Activated naive CD4-positive, alpha-beta T cell treated with anti-CD3 and anti-CD28 coated beads for 36 hours (primary cell): ENCODE results near the gene DSCAM. TPM values are rescaled to one million over a fixed set of nuclear protein-coding genes. Genes with fewer than 3 reads are reported as not detected.

Experiments used
- CTCF ChIA-PET: fragments of 350-600 bp; sonication (Branson Sonifier 250); formaldehyde crosslinking; loops from one replicate; lab custom pipeline; 2021; ENCODE audit warnings: antibody characterized with exemption; lab: Charles Lee
- DNase-seq: peaks from one replicate; pipeline ENCODE4 v3.0.0-alpha.2; 2020
- H3K27ac Mint-ChIP-seq: one replicate; pipeline ENCODE4 v1.8.0; 2021; ENCODE audit warnings: mild to moderate bottlenecking, mixed read lengths
- H3K27me3 Mint-ChIP-seq: one replicate; pipeline ENCODE4 v1.8.0; 2021; ENCODE audit warnings: low read depth, mixed read lengths
- H3K36me3 Mint-ChIP-seq: one replicate; pipeline ENCODE4 v1.8.0; 2021; ENCODE audit warnings: low read depth, mixed read lengths
- H3K4me1 Mint-ChIP-seq: one replicate; pipeline ENCODE4 v1.8.0; 2021; ENCODE audit warnings: low read depth, mixed read lengths
- H3K4me3 Mint-ChIP-seq: one replicate; pipeline ENCODE4 v1.8.0; 2021; ENCODE audit warnings: mild to moderate bottlenecking, moderate library complexity, mixed read lengths
- H3K9me3 Mint-ChIP-seq: one replicate; pipeline ENCODE4 v1.8.0; 2021; ENCODE audit warnings: mixed read lengths
- intact Hi-C: fragments of 100-400 bp; cut with micrococcal nuclease; formaldehyde crosslinking; loops from one replicate; pipeline ENCODE4 v1.15.1; 2023
- total RNA-seq, 2 experiments: library from RNA; stranded (reverse); gene quantifications; one replicate each; pipeline ENCODE4 v1.2.3, GENCODE V29; 2021

The DSCAM gene
- total RNA-seq, 2 experiments from 2014 or later: not detected

DNA sequence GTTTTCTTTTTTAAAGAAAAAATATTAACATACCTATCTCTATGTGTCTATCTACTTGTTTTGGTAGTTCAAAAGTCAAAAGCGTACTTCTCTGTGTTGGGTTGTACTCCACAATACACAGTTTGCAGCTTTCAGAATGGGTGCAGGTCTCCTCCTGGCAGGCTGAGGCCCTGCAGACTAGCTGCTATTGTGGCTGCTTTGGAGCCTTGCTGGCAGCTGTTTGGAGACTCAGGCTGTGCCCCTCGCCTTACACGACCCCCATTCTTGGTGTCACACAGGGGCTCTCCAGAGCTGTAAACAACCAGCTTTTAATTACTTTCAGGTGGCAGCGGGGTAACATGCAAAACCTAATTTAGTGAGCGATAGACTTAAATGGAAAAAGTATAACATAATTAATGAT, 160.4 kb downstream of the DSCAM start:
- Mint-ChIP-seq H3K9me3 (peaks cover 2% of the 10 kb centered on the region), H3K36me3 (no peaks in the 10 kb centered on the region), H3K27me3 (peaks cover 6% of the 10 kb centered on the region), H3K4me1 (no peaks in the 10 kb centered on the region), H3K27ac (no peak overlapping the region), H3K4me3 (no peak overlapping the region)
- CTCF ChIA-PET: no interaction called here
- DNase-seq: no peak
- intact Hi-C loops: no loop called here

DNA sequence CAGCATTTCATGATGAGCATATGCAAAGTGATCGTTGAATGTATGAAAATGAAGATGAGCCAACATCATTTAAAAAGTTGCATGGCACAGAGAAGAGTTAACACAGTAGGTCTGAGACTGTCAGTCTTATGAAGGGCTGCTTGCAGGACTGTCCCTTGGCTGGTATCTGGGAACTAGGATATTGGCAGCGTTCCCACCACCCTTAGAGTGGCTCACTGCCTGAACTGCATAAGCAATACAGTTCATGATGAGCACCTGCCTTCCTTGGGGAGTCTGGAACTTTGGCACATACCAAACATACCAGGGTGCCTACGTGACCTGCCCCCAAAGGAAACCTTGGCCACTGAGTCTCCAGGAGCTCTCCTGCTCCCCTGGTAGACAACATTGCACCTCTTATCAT, 161.8 kb downstream of the DSCAM start:
- Mint-ChIP-seq H3K36me3 (no peaks in the 10 kb centered on the region), H3K4me3 (no peak overlapping the region), H3K27me3 (peaks cover 3% of the 10 kb centered on the region), H3K27ac (no peak overlapping the region), H3K4me1 (no peaks in the 10 kb centered on the region), H3K9me3 (peaks cover 2% of the 10 kb centered on the region)
- intact Hi-C loops: no loop called here
- CTCF ChIA-PET: no interaction called here
- no peak for DNase-seq

DNA sequence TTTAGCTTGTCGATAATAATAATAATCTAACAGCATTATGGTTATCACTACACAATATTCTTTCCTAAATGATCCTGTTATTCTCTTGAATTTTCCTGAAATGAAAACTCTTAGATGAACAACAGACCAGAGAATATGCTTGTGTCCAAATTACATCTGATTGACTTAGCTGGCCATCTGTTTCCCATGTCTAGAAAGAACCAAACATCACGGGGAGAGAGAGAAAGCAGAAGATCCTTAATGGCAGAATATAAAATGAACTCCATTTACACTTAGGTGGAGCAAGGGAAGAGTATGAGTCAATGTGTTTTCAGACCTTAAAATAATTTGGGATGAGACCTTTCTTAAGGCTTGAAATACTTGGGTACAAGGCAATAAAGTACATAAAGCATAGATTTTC, 162.2 kb downstream of the DSCAM start:
- Mint-ChIP-seq H3K27ac (no peak overlapping the region), H3K36me3 (no peaks in the 10 kb centered on the region), H3K4me1 (no peaks in the 10 kb centered on the region), H3K9me3 (peaks cover 2% of the 10 kb centered on the region), H3K4me3 (no peak overlapping the region), H3K27me3 (no peaks in the 10 kb centered on the region)
- no peak for DNase-seq
- CTCF ChIA-PET: no interaction called here
- intact Hi-C loops: no loop called here

DNA sequence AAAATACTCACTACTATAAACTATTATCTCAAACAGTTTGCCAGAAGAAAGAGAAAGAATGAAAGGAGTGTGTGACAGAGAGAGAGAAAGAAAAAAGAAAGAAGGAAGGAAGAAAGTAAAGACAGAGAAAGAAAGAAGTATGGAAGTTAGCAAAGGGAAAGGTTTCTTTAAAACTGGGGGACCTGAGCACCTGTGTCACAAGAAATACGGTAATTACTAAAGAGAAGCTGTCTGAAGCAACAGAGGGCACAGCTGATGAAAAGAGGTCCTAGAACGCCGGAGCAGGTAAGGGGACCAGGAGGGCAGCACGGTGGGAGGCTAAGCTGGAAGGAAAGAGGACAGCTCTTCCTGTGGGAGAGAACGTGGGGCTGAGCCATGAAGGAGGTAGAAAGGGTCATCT, 163.6 kb downstream of the DSCAM start:
- Mint-ChIP-seq H3K27ac (no peak overlapping the region), H3K9me3 (peaks cover 2% of the 10 kb centered on the region), H3K27me3 (peaks cover 2% of the 10 kb centered on the region), H3K4me3 (no peak overlapping the region), H3K36me3 (no peaks in the 10 kb centered on the region), H3K4me1 (no peaks in the 10 kb centered on the region)
- CTCF ChIA-PET: no interaction called here
- intact Hi-C loops: no loop called here
- no peak for DNase-seq

DNA sequence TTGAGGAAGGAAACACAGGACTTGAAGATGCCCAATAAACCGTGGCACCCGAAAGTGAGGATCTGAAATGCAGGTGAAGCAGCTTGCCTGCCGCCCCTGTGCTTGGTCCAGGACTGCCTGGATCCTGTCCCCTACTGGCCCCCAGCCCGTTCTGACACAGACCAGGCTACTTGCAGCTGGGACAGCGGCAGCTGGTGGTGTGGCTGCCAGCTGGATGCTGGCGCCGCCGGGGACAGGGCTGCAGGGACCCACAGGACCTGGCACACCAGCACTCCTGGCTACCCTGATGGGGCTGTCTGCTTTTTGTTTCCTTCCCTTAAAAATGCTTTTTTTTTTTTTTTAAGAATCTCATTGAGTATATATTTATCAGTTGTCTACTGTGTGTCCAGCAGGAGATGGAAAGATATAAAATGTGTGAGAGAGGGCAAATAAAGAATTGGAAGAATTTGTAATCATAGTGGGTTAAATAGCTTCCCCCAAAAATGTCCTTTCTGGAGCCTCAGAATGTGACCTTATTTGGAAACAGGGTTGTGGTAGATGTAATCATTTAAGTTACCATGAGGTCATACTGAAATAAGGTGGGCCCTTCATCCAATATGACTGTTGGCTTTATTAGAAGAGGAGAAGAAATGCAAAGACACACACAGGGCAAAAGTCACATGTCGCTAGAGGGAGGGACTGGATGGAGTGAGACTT, 165.6 kb downstream of the DSCAM start:
- intact Hi-C loops: no loop called here
- Mint-ChIP-seq H3K4me3 (no peak overlapping the region), H3K36me3 (no peaks in the 10 kb centered on the region), H3K4me1 (no peaks in the 10 kb centered on the region), H3K27ac (no peak overlapping the region), H3K27me3 (peaks cover 2% of the 10 kb centered on the region), H3K9me3 (peaks cover 2% of the 10 kb centered on the region)
- no peak for DNase-seq
- CTCF ChIA-PET: no interaction called here

DNA sequence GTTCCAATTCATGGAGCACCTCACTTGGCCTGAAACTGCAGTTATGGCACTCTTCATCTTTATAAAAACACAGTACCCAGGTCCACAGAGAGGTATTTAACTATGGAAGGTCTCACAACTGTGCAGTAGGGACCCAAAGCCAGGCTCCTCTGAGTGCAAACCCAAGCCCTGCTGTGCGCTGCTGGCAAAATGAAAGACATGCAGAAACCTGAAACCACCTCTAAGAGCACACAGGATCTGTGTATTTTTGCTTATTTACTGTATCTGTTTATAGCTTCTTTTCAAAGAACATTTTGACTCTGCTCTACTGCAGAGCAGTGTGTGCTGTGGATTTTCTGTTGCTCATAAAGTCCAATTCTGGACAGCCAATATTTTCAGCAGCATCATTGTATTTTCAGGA, 166.6 kb downstream of the DSCAM start:
- Mint-ChIP-seq H3K27me3 (peaks cover 2% of the 10 kb centered on the region), H3K36me3 (no peaks in the 10 kb centered on the region), H3K27ac (no peak overlapping the region), H3K4me1 (no peaks in the 10 kb centered on the region), H3K9me3 (peaks cover 2% of the 10 kb centered on the region), H3K4me3 (no peak overlapping the region)
- intact Hi-C loops: no loop called here
- DNase-seq: no peak
- CTCF ChIA-PET: no interaction called here

DNA sequence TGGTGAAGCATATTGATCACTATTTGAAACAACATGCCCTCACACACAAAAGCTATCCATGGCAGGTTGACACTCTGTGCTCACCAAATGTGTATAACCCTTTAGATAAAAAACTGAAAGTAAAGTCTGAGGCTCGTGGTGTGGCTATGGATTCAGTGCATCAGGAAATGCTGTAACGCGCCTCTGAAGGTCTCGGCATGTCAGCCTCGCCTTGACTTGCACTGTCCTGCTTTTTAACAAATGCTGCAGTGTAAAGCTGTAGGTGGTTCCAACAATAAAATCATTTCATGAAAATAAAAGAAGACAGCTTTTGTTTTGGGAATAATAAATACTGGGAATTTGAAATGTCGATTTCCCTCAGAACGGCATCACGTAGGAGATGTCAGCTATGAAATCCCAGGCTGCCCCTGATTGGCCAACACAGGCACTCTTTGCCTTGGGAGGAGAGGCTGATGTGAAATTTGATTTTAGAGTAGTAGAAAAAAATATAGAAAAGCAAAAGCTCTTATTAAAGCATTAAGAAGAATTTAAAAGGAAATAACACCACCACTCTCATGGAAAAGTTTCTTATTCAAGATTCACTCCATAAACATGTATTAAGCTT, 168.2 kb downstream of the DSCAM start:
- peaks cover 2% of the 10 kb centered on the region for H3K27me3 Mint-ChIP-seq
- no peak overlapping the region for H3K27ac Mint-ChIP-seq
- CTCF ChIA-PET: no interaction called here
- H3K4me3 Mint-ChIP-seq: no peak overlapping the region
- DNase-seq: no peak
- intact Hi-C loops: no loop called here
- peaks cover 2% of the 10 kb centered on the region for H3K9me3 Mint-ChIP-seq
- no peaks in the 10 kb centered on the region for H3K4me1 Mint-ChIP-seq
- no peaks in the 10 kb centered on the region for H3K36me3 Mint-ChIP-seq

DNA sequence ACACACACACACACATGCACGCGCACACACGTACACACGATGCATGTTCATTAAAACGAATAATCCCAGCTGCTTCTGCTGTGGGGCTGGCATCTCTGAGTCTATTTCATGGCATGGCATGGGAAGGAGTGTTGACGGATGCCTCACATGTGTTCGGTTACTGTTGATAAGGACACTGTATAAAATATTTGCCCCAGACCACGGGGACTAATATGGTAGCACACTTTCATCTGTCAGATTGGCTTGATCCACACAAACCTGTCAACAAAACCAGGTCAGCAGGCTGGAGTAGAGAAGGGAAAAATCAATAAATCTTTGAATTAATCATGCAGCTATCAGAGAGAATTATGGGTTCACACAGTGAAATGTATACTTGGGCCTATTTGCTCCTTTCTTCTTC, 171.9 kb downstream of the DSCAM start:
- no peaks in the 10 kb centered on the region for H3K36me3 Mint-ChIP-seq
- no peak overlapping the region for H3K27ac Mint-ChIP-seq
- H3K27me3 Mint-ChIP-seq: peaks cover 2% of the 10 kb centered on the region
- intact Hi-C loops: no loop called here
- DNase-seq: no peak
- CTCF ChIA-PET: no interaction called here
- no peaks in the 10 kb centered on the region for H3K9me3 Mint-ChIP-seq
- no peak overlapping the region for H3K4me3 Mint-ChIP-seq
- no peaks in the 10 kb centered on the region for H3K4me1 Mint-ChIP-seq

DNA sequence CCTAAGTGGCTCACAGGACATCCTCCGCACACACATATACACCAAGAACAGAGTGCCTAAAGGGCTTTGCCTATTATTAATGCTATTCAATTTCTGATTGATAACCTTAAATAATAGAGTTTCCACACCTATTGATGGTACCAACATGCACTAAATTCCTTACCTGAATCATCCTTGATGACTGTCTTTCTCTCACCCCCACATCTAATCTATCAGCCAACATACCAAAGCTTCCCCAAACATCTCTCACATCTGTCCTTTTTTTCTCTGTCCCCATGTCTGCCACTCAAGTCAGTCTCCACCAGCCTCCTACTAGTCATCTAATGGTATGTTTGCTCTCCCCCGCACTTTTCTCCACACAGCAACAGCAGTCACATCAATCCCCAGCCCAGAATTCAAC, 174.4 kb downstream of the DSCAM start:
- DNase-seq: no peak
- Mint-ChIP-seq H3K27ac (no peak overlapping the region), H3K4me3 (no peak overlapping the region), H3K27me3 (no peaks in the 10 kb centered on the region), H3K36me3 (no peaks in the 10 kb centered on the region), H3K4me1 (no peaks in the 10 kb centered on the region), H3K9me3 (no peaks in the 10 kb centered on the region)
- intact Hi-C loops: no loop called here
- CTCF ChIA-PET: no interaction called here

DNA sequence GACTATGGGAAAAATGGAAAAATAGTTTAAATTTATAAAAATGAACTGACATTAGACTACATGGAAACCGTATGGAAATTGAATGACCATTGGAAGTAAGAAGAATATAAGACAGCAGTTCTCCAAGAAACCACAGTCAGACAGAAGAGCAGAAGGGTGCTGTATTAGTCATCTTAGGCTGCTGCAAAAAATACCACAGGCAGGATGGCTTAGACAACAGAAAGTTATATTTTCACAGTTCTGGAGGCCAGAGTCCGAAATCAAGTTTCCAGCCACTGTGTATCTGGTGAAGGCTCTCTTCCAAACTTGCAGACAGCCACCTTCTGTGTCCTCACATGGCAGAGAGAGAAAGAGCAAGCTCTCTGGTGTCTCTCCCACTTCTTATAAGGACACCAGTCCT, 175.2 kb downstream of the DSCAM start:
- no peaks in the 10 kb centered on the region for H3K9me3 Mint-ChIP-seq
- no peaks in the 10 kb centered on the region for H3K36me3 Mint-ChIP-seq
- H3K27me3 Mint-ChIP-seq: peaks cover 4% of the 10 kb centered on the region
- DNase-seq: no peak
- intact Hi-C loops: no loop called here
- CTCF ChIA-PET: no interaction called here
- no peak overlapping the region for H3K27ac Mint-ChIP-seq
- no peaks in the 10 kb centered on the region for H3K4me1 Mint-ChIP-seq
- no peak overlapping the region for H3K4me3 Mint-ChIP-seq

DNA sequence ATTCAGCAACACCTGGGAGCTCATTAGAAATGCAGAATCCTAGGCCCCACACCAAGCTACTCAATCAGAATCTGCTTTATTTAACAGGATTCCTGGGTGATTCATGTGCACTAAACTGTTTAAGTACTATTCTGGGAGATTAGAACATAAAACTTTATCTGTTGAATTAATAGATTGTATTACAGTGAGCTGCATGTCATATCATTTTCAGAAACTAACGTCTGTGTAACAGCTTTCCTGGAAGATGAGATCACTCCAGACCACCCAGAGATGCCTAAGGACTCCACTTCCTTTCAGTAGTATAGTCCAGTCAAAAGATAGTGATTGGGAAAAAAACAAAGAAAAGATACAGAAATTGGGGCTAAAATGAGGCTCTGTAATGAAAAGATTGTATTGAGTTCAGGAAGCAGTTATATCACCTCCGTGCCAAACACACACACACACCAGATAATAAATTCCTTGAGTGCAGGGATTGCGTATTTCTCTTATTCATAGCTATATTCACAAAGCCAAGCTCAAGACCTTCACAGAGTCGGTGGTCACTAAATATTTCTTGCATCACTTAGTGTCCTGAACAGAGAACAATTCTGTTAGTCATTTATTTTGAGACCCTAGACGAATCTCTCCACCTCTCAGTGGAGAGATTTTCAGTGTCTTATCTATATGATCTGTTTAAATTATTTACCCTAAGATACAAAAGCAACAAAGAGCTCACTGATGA, 178.2 kb downstream of the DSCAM start:
- H3K27me3 Mint-ChIP-seq: peaks cover 4% of the 10 kb centered on the region
- H3K27ac Mint-ChIP-seq: no peak overlapping the region
- intact Hi-C loops: no loop called here
- CTCF ChIA-PET: no interaction called here
- H3K4me1 Mint-ChIP-seq: no peaks in the 10 kb centered on the region
- no peak for DNase-seq
- H3K9me3 Mint-ChIP-seq: no peaks in the 10 kb centered on the region
- H3K36me3 Mint-ChIP-seq: no peaks in the 10 kb centered on the region
- H3K4me3 Mint-ChIP-seq: no peak overlapping the region

DNA sequence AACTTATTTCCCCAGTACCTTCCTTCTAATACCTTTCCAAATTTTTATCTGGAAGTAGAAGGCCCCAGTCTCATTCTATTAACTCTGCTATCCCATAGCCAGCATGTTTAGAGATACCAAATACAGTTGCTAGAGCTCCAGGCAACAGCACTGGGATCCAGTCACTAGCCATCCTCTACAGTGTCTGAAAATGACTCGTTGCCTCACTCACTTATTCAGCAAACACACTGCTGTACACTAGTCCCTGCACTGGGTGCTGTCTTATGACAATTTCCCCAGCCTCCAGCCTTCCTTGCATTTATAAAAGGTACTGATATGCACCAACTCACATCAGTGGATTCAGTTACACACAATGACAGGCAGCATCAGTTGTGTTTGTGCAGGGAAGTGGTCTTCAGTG, 179.0 kb downstream of the DSCAM start:
- CTCF ChIA-PET: no interaction called here
- Mint-ChIP-seq H3K4me1 (no peaks in the 10 kb centered on the region), H3K27ac (no peak overlapping the region), H3K27me3 (peaks cover 4% of the 10 kb centered on the region), H3K9me3 (peaks cover under 1% of the 10 kb centered on the region), H3K36me3 (no peaks in the 10 kb centered on the region), H3K4me3 (no peak overlapping the region)
- intact Hi-C loops: no loop called here
- no peak for DNase-seq

DNA sequence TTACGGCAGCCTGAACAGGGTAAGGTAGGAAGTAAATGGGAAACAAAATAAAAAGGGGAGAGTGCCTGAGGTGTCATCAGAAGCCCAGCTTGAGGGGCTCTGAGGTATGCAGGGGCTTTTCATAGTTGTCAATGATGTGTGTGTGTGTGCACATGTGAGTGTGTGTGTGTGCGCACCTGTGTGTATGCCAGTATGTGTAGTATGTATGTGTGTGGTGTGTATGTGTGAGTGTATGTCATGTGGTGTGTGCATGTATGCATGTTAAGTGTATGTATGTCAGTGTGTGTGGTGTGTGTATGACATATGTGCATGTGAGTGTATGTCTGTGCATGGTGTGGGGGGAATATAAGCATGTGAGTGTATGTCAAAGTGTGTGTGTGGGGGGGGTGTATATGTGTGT, 184.1 kb downstream of the DSCAM start:
- DNase-seq: no peak
- peaks cover 2% of the 10 kb centered on the region for H3K9me3 Mint-ChIP-seq
- no peak overlapping the region for H3K4me3 Mint-ChIP-seq
- H3K36me3 Mint-ChIP-seq: no peaks in the 10 kb centered on the region
- H3K4me1 Mint-ChIP-seq: no peaks in the 10 kb centered on the region
- intact Hi-C loops: no loop called here
- H3K27me3 Mint-ChIP-seq: peaks cover 4% of the 10 kb centered on the region
- CTCF ChIA-PET: no interaction called here
- H3K27ac Mint-ChIP-seq: no peak overlapping the region
